ENCODE results near the gene COL6A3.

Gene COL6A3

DNA sequence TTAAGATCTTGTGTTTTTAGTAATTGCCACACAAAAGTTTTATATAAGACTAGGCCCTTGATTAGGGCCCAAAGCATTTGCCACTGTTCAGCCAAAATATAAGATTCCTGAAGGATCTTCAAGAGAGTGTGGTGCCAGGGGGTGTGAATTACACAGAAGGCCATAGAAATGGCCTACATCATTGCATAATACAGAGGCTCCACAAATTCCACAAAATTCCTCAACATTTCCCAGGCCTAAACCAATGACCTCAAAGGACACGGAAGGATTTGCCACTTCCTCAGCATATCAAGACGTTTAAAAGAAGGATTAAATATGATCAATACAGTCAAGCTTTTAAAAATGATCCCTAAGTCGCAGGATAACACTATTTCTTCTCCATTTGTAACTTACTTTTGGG is 24.1 kb downstream of the COL6A3 start:
- Histone ChIP-seq H3K9ac (no peak overlapping the region), H3K27ac (no peak overlapping the region), H2AFZ (ENCODE audit: low read depth) (no peak overlapping the region), H4K20me1 (ENCODE audit: insufficient read depth) (no peaks in the 10 kb centered on the region), H3K4me2 (no peak overlapping the region), H3K4me1 (ENCODE audit: low read depth, poor library complexity, severe bottlenecking) (no peaks in the 10 kb centered on the region), H3K79me2 (ENCODE audit: insufficient read depth, low read depth) (no peaks in the 10 kb centered on the region), H3K27me3 (ENCODE audit: insufficient read depth, low read depth) (no peaks in the 10 kb centered on the region), H3K36me3 (ENCODE audit: insufficient read depth) (no peaks in the 10 kb centered on the region), H3K4me3 (IDR thresholded peaks at IDR 0.05; ENCODE audit: insufficient read depth, low read depth, low read length) (no peak overlapping the region)
- TF ChIP-seq, protein P1, sequence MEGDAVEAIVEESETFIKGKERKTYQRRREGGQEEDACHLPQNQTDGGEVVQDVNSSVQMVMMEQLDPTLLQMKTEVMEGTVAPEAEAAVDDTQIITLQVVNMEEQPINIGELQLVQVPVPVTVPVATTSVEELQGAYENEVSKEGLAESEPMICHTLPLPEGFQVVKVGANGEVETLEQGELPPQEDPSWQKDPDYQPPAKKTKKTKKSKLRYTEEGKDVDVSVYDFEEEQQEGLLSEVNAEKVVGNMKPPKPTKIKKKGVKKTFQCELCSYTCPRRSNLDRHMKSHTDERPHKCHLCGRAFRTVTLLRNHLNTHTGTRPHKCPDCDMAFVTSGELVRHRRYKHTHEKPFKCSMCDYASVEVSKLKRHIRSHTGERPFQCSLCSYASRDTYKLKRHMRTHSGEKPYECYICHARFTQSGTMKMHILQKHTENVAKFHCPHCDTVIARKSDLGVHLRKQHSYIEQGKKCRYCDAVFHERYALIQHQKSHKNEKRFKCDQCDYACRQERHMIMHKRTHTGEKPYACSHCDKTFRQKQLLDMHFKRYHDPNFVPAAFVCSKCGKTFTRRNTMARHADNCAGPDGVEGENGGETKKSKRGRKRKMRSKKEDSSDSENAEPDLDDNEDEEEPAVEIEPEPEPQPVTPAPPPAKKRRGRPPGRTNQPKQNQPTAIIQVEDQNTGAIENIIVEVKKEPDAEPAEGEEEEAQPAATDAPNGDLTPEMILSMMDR (conservative IDR thresholded peaks at IDR 0.05; ENCODE audit: low read depth, low read length), result no peak

DNA sequence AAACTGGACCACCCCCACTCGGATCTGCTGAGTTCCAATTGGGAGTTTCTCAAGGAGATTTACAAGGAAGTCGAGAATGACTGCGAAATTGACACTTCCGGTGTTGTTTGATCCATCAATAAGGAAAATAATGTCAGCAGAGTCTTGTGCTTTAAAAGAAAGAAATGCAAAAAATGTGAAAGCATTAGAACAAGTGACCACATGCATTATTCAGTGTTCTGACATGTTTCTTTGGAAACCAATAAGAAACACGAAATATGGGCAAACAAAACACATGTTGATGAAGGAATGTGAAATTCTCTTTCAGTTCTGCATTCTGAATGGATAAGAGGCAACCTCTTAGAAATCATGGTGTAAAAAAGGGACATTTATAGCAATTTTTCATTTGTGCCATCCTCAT is 25.9 kb downstream of the COL6A3 start:
- H2AFZ ChIP-seq (ENCODE audit: low read depth), result no peak overlapping the region
- H3K9ac ChIP-seq, result no peak overlapping the region
- H3K4me1 ChIP-seq (ENCODE audit: low read depth, poor library complexity, severe bottlenecking), result no peaks in the 10 kb centered on the region
- no peaks in the 10 kb centered on the region for H3K27me3 ChIP-seq (ENCODE audit: insufficient read depth, low read depth)
- TF ChIP-seq, protein P1 (conservative IDR thresholded peaks at IDR 0.05; ENCODE audit: low read depth, low read length), result no peak
- H4K20me1 ChIP-seq (ENCODE audit: insufficient read depth), result no peaks in the 10 kb centered on the region
- H3K79me2 ChIP-seq (ENCODE audit: insufficient read depth, low read depth), result no peaks in the 10 kb centered on the region
- H3K36me3 ChIP-seq (ENCODE audit: insufficient read depth), result no peaks in the 10 kb centered on the region
- no peak overlapping the region for H3K27ac ChIP-seq
- no peak overlapping the region for H3K4me2 ChIP-seq
- H3K4me3 ChIP-seq (IDR thresholded peaks at IDR 0.05; ENCODE audit: insufficient read depth, low read depth, low read length), result no peak overlapping the region

DNA sequence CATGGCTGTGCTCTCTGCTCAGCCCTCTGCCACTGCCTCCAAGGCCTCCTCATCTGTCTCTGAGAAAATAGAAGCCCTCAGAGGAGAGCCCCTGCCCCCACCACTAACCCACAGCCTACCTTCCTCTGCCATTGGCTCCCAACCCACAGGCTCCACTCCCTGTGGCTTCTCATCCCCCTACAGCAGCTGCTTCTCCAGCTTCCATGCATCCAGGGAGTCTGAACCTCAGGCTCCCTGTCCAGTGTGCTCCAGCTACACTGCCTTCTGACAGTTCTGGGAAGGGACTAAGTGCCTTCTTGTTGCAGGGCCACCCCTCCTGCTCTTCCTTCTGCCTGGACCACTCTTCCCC is 29.3 kb downstream of the COL6A3 start:
- H3K36me3 ChIP-seq (ENCODE audit: insufficient read depth), result no peaks in the 10 kb centered on the region
- no peak overlapping the region for H3K27ac ChIP-seq
- H3K27me3 ChIP-seq (ENCODE audit: insufficient read depth, low read depth), result no peaks in the 10 kb centered on the region
- no peaks in the 10 kb centered on the region for H3K4me1 ChIP-seq (ENCODE audit: low read depth, poor library complexity, severe bottlenecking)
- no peaks in the 10 kb centered on the region for H4K20me1 ChIP-seq (ENCODE audit: insufficient read depth)
- no peak overlapping the region for H3K9ac ChIP-seq
- H3K4me3 ChIP-seq (IDR thresholded peaks at IDR 0.05; ENCODE audit: insufficient read depth, low read depth, low read length), result no peak overlapping the region
- no peak overlapping the region for H2AFZ ChIP-seq (ENCODE audit: low read depth)
- H3K79me2 ChIP-seq (ENCODE audit: insufficient read depth, low read depth), result no peaks in the 10 kb centered on the region
- TF ChIP-seq, protein P1 (conservative IDR thresholded peaks at IDR 0.05; ENCODE audit: low read depth, low read length), result no peak
- no peak overlapping the region for H3K4me2 ChIP-seq

DNA sequence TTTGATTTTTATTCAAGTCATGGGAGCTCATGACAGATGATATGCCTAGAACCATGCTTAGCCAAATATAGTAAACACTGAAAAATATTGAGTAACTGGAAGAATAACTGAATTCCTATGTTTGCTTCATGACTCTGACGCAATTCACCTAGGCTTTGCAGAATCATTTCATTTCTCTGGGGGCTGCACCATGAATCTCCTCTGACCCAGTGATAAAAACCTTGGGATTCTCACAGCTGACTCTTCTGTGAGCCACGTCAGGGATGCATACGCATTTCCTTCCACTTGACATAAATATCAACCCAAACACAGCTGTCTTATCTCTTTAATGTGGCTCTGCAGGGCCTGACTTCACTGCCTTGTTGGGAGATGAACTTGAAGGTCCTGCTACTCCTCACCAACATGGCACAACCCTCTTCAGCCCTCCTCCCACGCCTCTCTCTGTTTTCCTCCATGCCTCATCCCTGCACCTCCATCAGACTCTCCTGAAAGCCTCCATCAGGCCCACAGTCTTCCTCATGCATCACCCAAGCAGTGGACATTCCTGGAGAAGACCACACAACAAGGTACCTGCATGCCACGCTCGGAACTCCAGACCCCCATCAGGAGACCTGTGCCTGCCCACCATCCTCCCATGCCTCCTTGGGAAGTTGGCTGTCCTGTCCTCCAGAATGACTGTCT is 29.8 kb downstream of the COL6A3 start:
- H3K27me3 ChIP-seq (ENCODE audit: insufficient read depth, low read depth), result no peaks in the 10 kb centered on the region
- no peak overlapping the region for H3K4me2 ChIP-seq
- no peak overlapping the region for H3K4me3 ChIP-seq (IDR thresholded peaks at IDR 0.05; ENCODE audit: insufficient read depth, low read depth, low read length)
- H2AFZ ChIP-seq (ENCODE audit: low read depth), result no peak overlapping the region
- no peak overlapping the region for H3K9ac ChIP-seq
- H4K20me1 ChIP-seq (ENCODE audit: insufficient read depth), result no peaks in the 10 kb centered on the region
- no peaks in the 10 kb centered on the region for H3K4me1 ChIP-seq (ENCODE audit: low read depth, poor library complexity, severe bottlenecking)
- H3K36me3 ChIP-seq (ENCODE audit: insufficient read depth), result no peaks in the 10 kb centered on the region
- TF ChIP-seq, protein P1 (conservative IDR thresholded peaks at IDR 0.05; ENCODE audit: low read depth, low read length), result no peak
- H3K79me2 ChIP-seq (ENCODE audit: insufficient read depth, low read depth), result no peaks in the 10 kb centered on the region
- H3K27ac ChIP-seq, result no peak overlapping the region

All from KMS-11 (cell line).